Neutrophil (primary cell): ENCODE measurements around the gene PRIM1.

Source experiments
- H3K27ac ChIP-seq: fragments of 200-600 bp; sonication (generic); 2 replicates; pipeline ENCODE4 v1.5.1; 2016; ENCODE audit warnings: mild to moderate bottlenecking, moderate library complexity
- H3K27me3 ChIP-seq: fragments of 200-600 bp; sonication (generic); 2 replicates; pipeline ENCODE4 v1.6.0; 2016; ENCODE audit warnings: mild to moderate bottlenecking
- H3K36me3 ChIP-seq: fragments of 200-600 bp; sonication (generic); 2 replicates; pipeline ENCODE4 v1.5.1; 2017
- H3K4me1 ChIP-seq, 2 experiments: fragments of 200-600 bp in 1 of 2; sonication (generic) in 1 of 2; 1 replicate in 1 of 2; 2 replicates in 1 of 2; pipeline versions ENCODE4 v1.5.1 to v1.6.1; 2013 to 2016; ENCODE audit warnings: low read depth in 1 of 2, low read length in 1 of 2, mild to moderate bottlenecking in 1 of 2, moderate library complexity in 1 of 2; ENCODE audit not compliant: control insufficient read depth in 1 of 2, insufficient read depth in 1 of 2
- H3K4me3 ChIP-seq, 2 experiments: fragments of 200-600 bp in 1 of 2; sonication (generic) in 1 of 2; 1 replicate in 1 of 2; 2 replicates in 1 of 2; pipeline ENCODE4 v1.5.1; 2013 to 2016; ENCODE audit warnings: low read depth in 1 of 2, low read length in 1 of 2, mild to moderate bottlenecking in 1 of 2, moderate library complexity in 1 of 2
- H3K9me3 ChIP-seq: fragments of 200-600 bp; sonication (generic); 2 replicates; pipeline ENCODE4 v1.5.1; 2016
- TF ChIP-seq, protein P1 (sequence below): fragments of 200-600 bp; sonication (generic); IDR thresholded peaks from 2 replicates; pipeline ENCODE4 v1.5.1; 2016; ENCODE audit warnings: antibody characterized with exemption

The PRIM1 gene

DNA sequence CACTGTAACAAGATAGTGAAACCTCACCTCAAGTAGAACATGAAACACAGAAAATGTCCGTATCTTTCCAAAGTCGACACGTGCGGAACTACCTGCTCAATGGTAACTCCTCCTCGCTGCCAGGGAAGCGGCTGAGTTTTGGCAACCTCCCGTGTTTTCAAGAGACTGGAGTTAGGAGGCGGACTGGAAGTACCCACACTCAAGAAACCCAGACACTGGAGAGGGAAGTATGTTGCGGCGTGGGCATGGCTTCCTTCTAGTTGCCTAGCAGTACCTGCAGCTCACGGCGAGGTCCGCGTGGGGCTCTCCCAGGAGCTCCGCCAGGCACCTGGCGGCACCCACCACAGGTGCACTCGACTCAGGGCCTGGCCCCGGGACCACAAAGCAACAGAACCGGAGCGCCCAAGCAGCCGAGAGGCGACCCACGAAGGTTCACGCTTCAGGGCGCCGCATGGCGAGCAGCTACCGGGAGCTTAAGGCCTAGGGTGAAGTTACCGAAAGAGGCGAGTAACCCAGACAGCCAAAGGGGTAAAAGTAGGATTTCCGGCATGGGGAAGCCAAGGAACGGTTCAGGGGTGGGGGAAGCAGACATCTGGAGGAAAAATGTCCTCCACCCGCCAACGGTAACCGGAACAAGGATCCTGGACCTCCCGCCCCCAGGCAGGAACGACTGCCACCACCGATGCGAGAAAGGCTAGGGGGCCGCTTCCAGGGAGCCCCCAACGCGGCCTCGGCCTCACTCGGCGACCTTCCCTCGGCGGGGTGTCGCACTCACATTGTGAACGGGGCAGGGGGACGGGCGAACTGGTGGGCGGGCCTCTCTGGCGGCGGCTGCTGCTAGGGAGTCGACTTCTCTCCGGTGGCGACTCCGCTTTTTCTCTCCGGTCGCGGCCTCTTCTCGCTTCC is 64.6 kb downstream of the PRIM1 start:
- H3K9me3 ChIP-seq: no peaks in the 10 kb centered on the region
- H3K4me3 ChIP-seq: peak overlapping the region; percentile 81 to 85
- H3K27ac ChIP-seq: peak overlapping the region; percentile 93
- no peaks in the 10 kb centered on the region for H3K36me3 ChIP-seq
- TF ChIP-seq, protein P1, sequence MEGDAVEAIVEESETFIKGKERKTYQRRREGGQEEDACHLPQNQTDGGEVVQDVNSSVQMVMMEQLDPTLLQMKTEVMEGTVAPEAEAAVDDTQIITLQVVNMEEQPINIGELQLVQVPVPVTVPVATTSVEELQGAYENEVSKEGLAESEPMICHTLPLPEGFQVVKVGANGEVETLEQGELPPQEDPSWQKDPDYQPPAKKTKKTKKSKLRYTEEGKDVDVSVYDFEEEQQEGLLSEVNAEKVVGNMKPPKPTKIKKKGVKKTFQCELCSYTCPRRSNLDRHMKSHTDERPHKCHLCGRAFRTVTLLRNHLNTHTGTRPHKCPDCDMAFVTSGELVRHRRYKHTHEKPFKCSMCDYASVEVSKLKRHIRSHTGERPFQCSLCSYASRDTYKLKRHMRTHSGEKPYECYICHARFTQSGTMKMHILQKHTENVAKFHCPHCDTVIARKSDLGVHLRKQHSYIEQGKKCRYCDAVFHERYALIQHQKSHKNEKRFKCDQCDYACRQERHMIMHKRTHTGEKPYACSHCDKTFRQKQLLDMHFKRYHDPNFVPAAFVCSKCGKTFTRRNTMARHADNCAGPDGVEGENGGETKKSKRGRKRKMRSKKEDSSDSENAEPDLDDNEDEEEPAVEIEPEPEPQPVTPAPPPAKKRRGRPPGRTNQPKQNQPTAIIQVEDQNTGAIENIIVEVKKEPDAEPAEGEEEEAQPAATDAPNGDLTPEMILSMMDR: peak; percentile 14
- H3K4me1 ChIP-seq: peaks cover 47 to 51% of the 10 kb centered on the region in 2 experiments
- no peaks in the 10 kb centered on the region for H3K27me3 ChIP-seq

DNA sequence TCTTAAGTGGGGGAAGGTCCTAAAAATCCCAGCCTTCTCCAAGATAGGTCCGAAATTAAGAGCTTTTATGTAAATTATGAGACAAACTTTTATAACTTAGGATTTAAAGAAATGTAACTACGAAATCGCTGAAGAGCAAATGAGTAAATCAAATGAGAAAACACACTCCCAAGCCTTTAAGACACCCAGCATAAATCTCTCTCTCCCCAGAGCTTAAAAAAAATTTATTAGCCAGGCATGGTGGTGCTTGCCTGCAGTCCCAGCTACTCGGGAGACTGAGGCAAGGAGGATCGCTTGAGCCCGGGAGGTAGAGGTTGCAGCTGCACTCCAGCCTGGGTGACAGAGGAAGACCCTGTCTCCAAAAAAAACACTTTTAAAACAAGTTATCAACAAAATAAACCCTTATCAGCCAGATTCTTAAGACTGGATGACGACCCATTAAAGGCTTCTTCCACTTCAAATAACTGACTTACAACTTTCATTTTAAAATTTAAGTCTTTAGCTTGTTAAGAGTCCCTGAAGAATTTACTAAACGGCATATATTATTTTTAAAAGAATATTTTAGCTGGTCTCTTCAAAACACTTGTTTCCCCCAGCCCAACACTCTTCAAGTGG is 67.3 kb downstream of the PRIM1 start:
- H3K27ac ChIP-seq: peak overlapping the region; percentile 23
- TF ChIP-seq, protein P1: no peak

DNA sequence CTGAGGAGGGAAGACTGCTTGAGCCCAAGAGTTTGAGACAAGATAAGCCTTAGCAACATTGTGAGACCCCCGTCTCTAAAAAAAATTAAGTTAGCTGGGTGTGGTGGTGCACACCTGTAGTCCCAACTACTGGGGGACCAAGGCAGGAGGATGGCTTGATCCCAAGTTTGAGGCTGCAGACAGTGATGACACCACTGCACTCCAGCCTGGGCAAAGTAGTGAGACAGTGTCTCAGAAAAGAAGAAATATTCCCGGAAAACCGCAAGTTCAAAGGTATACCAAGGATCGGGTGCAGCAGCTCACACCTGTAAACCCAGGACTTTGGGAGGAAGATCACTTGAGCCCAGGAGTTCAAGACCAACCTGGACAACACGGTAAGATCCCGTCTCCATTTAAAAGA is 69.8 kb downstream of the PRIM1 start:
- Histone ChIP-seq H3K4me3 (no peak overlapping the region), H3K9me3 (no peaks in the 10 kb centered on the region), H3K27me3 (no peaks in the 10 kb centered on the region), H3K36me3 (no peaks in the 10 kb centered on the region), H3K27ac (no peak overlapping the region), H3K4me1 (peaks cover 29 to 31% of the 10 kb centered on the region in 2 experiments)
- TF ChIP-seq, protein P1: no peak

More for the DNA sequence above, 67.3 kb downstream of the PRIM1 start:
- Histone ChIP-seq H3K36me3 (no peaks in the 10 kb centered on the region), H3K27me3 (no peaks in the 10 kb centered on the region), H3K4me3 (peak overlapping the region in 1 of 2 experiments; percentile 10), H3K9me3 (no peaks in the 10 kb centered on the region), H3K4me1 (peaks cover 46 to 49% of the 10 kb centered on the region in 2 experiments)
